SIG-M5 (cell line): ENCODE data around the gene PRCC.

Source experiments
- DNase-seq: peaks from one replicate; lab custom pipeline; 2025; lab: John Stamatoyannopoulos, UW

PRCC gene

GRCh38 chr1:156814571-156815260, 47.4 kb downstream of the PRCC start:
- no peak for DNase-seq

- no peak for DNase-seq
Observed at GRCh38 chr1:156815307-156815826, 48.0 kb downstream of the PRCC start.

DNA sequence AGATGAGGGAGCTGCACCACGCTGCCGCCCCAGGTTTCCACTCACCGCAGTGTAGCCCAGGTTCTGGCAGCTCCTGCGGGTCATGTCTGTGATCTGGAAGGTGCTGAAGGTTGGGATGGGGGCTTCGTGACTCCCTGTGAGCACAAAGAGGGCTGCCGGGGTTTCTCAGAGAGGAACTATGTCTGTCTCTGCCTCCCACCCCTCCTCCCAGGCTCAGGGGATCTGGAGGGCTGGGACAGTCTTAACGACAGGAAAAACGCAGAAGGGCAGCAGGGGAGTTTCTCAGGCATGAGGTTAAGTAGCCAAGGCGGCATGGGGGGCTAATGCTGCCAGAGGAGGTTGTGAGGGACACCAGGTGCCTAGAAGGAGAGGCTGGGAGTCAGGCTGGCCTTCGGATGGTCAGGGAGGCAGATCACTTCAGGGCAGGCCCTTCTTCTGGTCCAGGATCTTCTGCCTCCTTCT, 48.7 kb downstream of the PRCC start:
- DNase-seq = no peak

GRCh38 chr1:156816561-156817328, 49.4 kb downstream of the PRCC start, which contains the start of gene SH2D2A:
TSS of gene SH2D2A (minus strand) at chr1:156816848. CDS start at chr1:156816708, 140 bp downstream.
- no peak for DNase-seq

DNA sequence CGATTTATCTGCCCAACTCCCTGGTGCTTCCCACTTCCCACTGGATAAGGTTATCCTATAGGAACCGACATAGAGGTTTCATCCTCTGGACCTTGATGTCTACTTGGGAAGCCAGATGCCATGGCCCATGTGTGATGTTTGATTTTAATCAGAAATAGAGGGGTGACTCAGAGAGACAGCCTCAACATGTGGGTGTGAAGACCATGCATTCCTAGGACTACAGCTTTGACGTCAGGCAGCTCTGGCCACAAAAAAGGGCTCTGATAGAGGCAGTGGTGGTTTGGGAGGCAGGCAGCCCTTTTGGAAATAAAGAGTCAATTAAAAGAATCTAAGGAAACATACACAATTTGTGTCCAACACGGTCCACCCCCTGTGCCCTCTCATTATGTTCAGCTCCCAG, 54.5 kb downstream of the PRCC start:
- no peak for DNase-seq

DNA sequence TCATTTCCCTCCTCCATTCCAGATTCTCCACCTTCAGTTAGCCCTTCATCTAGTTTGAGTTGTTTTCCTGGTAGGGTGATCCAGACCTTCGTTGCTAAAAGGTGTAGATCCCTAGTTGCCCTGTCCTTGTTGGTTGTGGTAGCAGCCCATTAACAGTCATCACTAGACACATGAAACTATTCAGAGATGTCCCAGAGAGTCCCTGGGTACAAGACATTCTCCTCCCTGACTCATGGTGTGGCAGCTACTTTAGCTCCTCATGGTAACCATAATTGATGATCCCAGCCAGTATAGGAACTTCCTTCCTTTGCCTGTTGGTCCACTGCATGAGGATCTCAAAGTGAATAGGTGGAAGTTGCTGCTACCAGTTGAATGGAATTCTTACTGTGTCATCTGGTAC, 55.3 kb downstream of the PRCC start:
- no peak for DNase-seq

GRCh38 chr1:156823210-156823790, 56.0 kb downstream of the PRCC start:
- DNase-seq = no peak

- DNase-seq = no peak
Observed at GRCh38 chr1:156826630-156827029, 59.3 kb downstream of the PRCC start.

DNA sequence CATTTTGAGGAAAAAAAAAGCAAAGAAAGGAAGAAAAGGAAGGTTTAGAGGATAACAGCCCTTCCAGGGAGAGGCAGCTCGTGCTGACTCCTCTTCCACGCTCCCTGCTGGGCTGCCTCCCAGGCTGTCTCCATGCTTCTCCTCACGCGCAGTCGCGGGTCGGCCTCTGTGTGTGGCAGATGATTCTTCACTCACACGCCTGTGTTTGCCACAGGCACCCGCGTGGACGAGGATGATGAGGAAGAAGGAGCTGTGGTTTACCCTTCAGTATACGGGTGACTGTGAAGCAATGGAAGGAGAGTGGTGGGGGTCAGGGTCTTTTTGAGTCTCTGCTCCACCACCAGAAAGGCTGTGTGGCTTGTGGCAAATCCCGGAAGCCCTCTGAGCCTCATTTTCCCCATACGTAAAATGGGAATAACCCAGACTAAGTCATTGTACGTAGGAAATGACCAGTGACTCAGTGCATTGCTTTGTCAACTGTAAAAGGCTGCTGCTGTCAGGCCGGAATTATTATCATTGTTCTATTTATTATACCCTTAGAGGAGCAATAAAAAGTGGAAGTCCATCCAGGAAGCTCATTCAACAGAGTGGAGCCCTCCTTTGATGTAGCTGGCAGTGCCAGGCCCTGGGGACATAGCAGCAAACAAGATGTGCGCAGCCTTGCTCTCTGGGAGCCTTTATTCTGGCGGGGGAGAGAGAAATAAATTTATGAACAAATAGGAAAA, 61.2 kb downstream of the PRCC start:
- DNase-seq = no peak

- DNase-seq = no peak
Observed at GRCh38 chr1:156832434-156832833, 65.1 kb downstream of the PRCC start.

DNA sequence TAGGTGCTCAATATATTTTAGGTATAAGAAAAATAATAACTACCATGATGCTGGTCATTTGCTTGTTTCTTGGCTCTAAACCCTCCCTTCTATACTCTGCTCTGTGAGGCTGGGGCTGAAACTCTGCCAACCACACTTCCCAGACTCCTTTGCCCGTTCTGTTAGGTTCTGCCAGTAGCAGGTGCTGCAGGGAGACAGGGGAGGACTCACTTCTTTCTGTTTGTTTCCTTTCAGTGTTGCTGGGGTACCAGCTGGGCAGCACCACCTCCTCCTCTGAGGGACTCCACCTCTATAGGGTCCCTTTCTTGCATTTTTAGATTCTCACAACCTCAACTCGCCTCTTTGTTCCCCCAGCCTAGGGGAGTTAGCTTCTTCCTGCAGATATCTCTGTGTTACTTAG, 66.3 kb downstream of the PRCC start:
- DNase-seq = no peak

DNA sequence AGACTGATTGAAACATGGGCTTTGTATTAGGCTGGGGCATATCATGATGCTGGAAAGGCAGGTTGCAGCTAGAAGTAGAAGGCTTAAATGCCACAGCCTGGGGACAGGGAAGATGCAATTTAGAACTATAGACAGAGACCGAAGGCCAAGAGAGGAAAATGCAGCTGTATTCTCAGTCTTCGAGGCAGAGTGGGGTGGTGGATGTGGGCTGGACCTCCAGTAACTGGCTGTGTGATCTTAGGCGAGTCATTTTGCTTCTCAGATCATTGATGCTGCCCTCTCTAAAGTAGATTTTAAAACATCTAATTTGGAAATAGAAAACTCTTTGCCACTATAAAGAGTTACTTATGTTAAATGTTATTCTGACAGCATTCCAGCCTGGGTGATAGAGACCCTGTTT, 67.0 kb downstream of the PRCC start:
- DNase-seq = no peak

DNA sequence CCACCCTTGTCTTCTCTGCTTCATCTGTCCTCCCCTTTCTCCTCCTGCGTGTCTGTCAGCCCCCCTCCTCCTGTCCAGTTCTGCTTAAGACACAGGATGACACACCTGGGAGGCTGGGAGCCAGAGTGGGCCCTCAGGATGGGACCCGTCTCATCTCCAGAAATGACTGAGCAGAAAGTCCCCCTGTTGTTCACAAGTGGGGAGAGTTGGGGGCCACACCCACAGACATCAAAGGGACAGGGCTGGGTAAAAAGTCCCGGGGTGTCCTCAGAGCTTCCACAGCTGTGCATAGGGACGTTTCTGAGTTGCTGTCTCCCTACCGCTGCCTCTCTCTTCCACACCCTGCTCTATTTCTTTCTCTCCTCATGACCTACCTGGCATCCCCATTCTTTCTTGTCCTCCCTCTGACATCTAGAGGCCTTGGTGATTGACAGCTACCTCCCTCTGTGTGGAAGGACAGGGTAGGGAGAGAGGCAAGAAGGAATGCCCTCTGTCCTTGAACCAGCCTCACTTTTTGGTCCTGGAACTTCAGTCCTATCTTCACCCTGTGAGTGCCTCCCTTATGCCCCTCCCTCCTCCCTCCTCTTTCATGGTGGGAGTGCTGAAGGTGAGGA, 68.8 kb downstream of the PRCC start:
- no peak for DNase-seq

- DNase-seq = no peak
Observed at GRCh38 chr1:156836892-156837291, 69.6 kb downstream of the PRCC start.

DNA sequence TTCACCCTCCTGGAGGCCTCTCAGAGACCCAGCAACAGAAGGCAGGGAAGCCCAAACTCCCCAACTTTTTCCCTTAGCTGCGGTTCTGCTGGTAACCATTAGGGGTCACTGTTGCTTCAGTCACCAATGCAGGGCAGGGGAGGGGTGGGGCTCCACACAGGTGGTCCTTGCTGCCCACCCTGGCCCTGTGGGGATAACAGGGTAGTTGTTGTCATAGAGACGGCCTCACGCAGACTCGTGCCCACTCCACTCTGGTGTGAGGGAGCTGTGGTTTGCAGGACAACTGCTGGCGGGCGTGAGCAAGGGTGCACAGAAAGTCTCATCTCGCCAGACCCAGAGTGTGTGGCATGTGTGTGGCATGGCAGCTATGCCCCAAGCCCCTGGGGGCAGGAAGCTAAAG, 71.6 kb downstream of the PRCC start:
- DNase-seq = no peak

DNA sequence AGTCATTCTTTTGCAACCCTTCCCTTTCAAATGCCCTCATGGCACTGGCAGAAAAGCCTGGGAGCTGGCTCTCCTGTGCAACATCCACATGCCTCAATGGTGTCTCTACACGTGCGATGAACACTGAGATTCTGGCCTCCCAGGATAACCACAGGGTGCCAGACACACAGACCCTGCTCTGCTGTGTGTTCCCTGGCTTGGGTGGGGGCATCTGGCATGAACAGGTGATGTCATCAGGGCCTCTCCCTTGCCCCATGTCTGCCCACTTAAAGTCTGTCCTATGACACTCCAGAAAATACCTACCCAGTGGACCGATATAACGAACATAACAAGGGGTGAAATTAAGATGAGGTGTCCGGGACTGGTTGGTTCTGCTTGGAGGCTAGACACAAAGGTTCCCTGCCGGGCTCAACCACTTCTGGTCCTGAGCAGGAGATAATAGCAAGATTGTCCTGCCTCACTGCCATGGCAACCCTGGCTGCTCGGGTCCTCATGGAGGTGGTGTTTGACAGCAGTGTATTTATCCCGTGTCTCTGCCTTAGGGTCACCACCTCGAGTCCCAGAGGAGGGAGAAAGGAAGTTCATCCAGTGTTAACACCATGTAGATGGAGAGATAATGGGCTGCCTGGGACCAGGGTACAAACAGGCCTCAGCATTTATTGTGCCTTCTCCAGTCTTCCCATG, 72.2 kb downstream of the PRCC start:
- DNase-seq = no peak

DNA sequence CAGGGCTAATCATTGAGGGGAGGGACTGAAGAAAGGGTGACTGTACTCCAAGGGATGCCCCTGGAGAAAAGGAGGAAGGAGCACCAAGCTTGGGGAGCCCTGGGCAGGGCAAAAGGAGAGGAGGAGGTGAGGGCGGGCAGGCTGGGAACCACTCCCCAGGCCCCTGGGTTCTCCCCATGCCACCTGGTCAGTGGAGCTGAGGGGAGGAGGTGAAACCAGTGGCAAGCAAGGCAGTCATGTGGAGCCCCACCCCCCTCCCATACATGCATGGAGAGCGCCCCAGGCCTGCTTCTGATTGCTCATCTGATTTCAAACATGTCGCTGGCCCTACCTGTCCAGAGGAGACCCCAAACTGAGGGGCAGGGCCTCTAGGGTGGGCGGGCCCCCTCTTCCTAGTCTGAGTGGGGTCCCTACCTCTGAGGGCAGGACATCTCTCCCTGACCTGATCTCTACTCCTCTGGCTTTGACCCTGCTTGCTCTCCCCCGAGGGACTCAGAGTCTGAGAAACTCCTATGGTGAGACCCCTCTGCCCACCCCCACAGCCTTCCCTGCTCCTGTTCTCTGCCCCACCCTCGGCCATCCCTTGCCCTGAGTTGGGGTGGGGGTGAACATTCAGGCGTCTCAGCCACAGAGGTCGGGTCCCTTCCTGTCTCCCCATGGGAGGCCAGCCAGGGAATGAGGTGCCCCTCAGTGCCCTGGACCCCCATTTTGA, 73.0 kb downstream of the PRCC start:
- DNase-seq = no peak

- DNase-seq = no peak
Observed at GRCh38 chr1:156840898-156841279, 73.6 kb downstream of the PRCC start.

- DNase-seq = no peak
Observed at GRCh38 chr1:156841295-156841855, 74.0 kb downstream of the PRCC start.

- DNase-seq = no peak
Observed at GRCh38 chr1:156842618-156843300, 75.4 kb downstream of the PRCC start.
